Measurements from ENCODE around the gene GPBAR1. TPM values are rescaled to one million over a fixed set of nuclear protein-coding genes. Genes with fewer than 3 reads are reported as not detected.
"Not testable (repeated sequence)": the region's sequence is repeated elsewhere in the genome, so short reads cannot be mapped to it uniquely, and the experiment has no call there.

The GPBAR1 gene
- total RNA-seq, 2 donors from 2014 or later: 0.91 TPM; not detected in 1

DNA sequence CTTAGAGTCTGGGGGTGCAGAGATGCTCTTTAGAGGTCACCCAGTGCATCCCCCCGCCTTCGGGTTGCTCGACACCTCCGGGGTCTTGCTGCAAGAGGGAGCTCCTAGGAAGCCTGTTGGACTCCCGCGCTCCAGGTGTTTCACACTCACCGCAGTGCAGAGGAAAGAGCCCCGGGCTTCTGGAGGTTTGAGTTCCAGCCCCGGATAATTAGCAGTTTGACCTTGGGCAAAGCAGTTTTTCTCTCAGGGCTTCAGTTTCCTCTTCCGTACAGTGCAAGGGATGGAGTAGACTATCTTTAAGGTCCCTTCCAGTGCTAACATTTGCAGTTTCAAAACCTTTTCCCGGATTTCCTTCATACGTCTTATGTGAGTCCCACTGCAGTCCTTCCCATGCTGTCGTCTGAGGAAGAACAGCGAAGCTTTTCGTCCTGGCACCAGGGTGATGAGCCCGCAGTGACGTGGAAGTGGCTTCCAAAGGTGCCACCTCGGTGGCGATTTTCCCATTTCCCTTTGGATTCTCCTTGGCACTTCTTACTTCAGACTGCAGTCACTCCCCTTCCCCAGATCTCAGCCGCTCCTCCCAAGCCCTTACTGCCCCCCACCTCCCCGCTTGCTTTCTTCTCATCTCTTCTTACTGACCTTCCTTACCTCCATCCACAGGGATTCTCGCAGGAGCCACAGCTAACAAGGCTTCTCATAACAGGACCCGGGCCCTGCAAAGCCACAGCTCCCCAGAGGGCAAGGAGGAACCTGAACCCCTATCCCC is 10.1 kb downstream of the GPBAR1 start:
- intact Hi-C loops (cut with DNase I): loop anchor here (5.0 kb wide), 3 partner anchors 54 to 126 kb away; partner anchors contain the start of genes ARPC2 and CTDSP1
- H3K36me3 ChIP-seq: peaks cover 19 to 21% of the 10 kb centered on the region in 2 donors
- no peaks in the 10 kb centered on the region for H3K27me3 ChIP-seq (replicated peaks; ENCODE audit: insufficient read depth)
- WGBS: 3% methylated on average over 23 of the region's 23 CpGs
- DNase-seq (ENCODE audit: low spot score): no peak
- TF ChIP-seq POLR2A (IDR thresholded peaks at IDR 0.05) (no peak), POLR2AphosphoS5 (IDR thresholded peaks at IDR 0.05) (no peak)
- TF ChIP-seq, protein P1, sequence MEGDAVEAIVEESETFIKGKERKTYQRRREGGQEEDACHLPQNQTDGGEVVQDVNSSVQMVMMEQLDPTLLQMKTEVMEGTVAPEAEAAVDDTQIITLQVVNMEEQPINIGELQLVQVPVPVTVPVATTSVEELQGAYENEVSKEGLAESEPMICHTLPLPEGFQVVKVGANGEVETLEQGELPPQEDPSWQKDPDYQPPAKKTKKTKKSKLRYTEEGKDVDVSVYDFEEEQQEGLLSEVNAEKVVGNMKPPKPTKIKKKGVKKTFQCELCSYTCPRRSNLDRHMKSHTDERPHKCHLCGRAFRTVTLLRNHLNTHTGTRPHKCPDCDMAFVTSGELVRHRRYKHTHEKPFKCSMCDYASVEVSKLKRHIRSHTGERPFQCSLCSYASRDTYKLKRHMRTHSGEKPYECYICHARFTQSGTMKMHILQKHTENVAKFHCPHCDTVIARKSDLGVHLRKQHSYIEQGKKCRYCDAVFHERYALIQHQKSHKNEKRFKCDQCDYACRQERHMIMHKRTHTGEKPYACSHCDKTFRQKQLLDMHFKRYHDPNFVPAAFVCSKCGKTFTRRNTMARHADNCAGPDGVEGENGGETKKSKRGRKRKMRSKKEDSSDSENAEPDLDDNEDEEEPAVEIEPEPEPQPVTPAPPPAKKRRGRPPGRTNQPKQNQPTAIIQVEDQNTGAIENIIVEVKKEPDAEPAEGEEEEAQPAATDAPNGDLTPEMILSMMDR (IDR thresholded peaks at IDR 0.05): no peak
- H3K4me3 ChIP-seq: peak overlapping the region; percentile 69 to 91
- peak overlapping the region; percentile 76 to 86 for H3K27ac ChIP-seq
- peaks cover 12% of the 10 kb centered on the region for H3K4me1 ChIP-seq (replicated peaks)
- H3K9me3 ChIP-seq: no peaks in the 10 kb centered on the region

GRCh38 chr2:218271487-218271797 is 10.6 kb downstream of the GPBAR1 start:
- TF ChIP-seq POLR2A (IDR thresholded peaks at IDR 0.05) (peak; percentile 34), POLR2AphosphoS5 (IDR thresholded peaks at IDR 0.05) (peak; percentile 58)
- TF ChIP-seq, protein P1 (IDR thresholded peaks at IDR 0.05): no peak
- Histone ChIP-seq H3K4me1 (replicated peaks) (peaks cover 12% of the 10 kb centered on the region), H3K27ac (peak overlapping the region; percentile 76 to 86), H3K9me3 (no peaks in the 10 kb centered on the region), H3K4me3 (peak overlapping the region; percentile 69 to 91), H3K27me3 (replicated peaks; ENCODE audit: insufficient read depth) (no peaks in the 10 kb centered on the region), H3K36me3 (peaks cover 20 to 21% of the 10 kb centered on the region in 2 donors)
- no peak for DNase-seq (ENCODE audit: low spot score)
- intact Hi-C loops (cut with DNase I): loop anchor here (5.0 kb wide), 3 partner anchors 54 to 126 kb away; partner anchors contain the start of genes ARPC2 and CTDSP1
- WGBS: 42% methylated on average over 4 of the region's 4 CpGs

DNA sequence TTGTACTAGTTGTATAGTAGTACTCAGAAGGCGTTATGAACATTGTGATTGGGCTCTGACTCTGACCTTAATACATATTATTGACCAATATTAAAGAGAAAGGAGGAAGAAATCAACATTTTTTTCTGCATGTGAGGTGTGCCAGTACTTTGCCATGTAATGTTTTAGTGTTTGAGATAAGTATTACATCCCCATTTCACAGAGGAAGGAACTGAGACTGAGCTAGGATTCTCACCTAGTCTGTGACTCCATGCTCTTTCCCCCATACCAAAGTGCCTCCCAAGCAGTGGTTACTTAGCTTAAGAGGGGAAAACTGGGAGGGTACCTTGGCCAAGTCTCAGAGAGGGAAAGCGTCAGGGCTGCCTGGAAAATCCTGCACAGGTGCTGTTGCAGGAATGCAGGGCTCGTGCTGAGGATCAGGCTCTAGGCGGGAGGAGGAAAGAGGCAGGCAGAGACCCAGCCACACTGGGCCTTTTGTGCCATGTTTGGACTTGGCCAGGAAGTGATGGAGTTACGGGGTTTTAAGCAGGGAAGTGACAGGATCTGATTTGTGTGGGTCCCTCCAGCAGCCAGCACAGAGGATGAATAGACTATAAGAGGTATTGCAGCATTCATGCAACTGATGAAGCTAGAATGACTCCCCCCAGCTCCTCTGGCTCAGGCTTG is 11.2 kb downstream of the GPBAR1 start:
- H3K27ac ChIP-seq: peak overlapping the region; percentile 76 to 86
- H3K36me3 ChIP-seq: peaks cover 22 to 23% of the 10 kb centered on the region in 2 donors
- intact Hi-C loops (cut with DNase I): loop anchor here (5.0 kb wide), 3 partner anchors 55 to 125 kb away; partner anchors contain the start of genes ARPC2 and CTDSP1
- 30% methylated on average over 5 of the region's 5 CpGs for WGBS
- no peaks in the 10 kb centered on the region for H3K9me3 ChIP-seq
- no peaks in the 10 kb centered on the region for H3K27me3 ChIP-seq (replicated peaks; ENCODE audit: insufficient read depth)
- TF ChIP-seq, protein P1 (IDR thresholded peaks at IDR 0.05): no peak
- TF ChIP-seq POLR2A (IDR thresholded peaks at IDR 0.05) (no peak), POLR2AphosphoS5 (IDR thresholded peaks at IDR 0.05) (no peak)
- peak overlapping the region in 1 of 2 donors; percentile 91 for H3K4me3 ChIP-seq
- no peak for DNase-seq (ENCODE audit: low spot score)
- peaks cover 12% of the 10 kb centered on the region for H3K4me1 ChIP-seq (replicated peaks)

DNA sequence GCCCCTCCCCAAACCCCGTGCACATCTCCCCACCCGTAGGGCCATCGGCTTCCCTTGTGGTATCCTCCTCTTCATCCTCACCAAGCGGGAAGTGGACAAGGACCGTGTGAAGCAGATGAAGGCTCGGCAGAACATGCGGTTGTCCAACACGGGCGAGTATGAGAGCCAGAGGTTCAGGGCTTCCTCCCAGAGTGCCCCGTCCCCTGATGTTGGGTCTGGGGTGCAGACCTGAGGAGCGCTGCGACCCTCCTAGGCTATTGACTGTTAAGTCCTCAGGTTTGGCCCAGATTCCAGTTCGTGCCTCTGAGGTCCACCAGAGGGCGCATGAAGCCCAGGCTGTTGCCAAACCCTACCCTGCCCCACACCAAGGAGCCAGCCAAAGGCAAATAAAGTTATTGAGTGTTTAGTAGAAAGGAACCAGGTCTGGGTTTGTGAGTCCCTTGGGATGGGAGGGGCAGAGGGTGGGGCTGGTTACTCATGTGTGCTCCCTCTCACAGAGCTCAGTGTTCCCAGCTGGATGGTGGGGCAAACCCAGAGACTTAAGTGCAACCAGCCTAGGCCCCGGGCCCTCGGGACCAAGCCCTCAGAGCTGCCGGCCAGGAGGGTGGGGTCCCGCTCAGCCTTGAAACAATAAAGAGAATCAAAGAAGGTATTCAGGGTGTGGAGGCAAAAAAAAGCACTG is 11.9 kb downstream of the GPBAR1 start:
- intact Hi-C loops (cut with DNase I): loop anchor here (5.0 kb wide), 3 partner anchors 55 to 125 kb away; partner anchors contain the start of genes ARPC2 and CTDSP1
- Histone ChIP-seq H3K9me3 (no peaks in the 10 kb centered on the region), H3K4me1 (replicated peaks) (peaks cover 12% of the 10 kb centered on the region), H3K4me3 (peak overlapping the region in 1 of 2 donors; percentile 8), H3K27ac (peak overlapping the region; percentile 76 to 86), H3K27me3 (replicated peaks; ENCODE audit: insufficient read depth) (no peaks in the 10 kb centered on the region), H3K36me3 (peaks cover 26% of the 10 kb centered on the region in 2 donors)
- WGBS: 15% methylated on average over 18 of the region's 18 CpGs
- TF ChIP-seq, protein P1 (IDR thresholded peaks at IDR 0.05): peak; percentile 90 to 99 (median 95)
- TF ChIP-seq POLR2AphosphoS5 (IDR thresholded peaks at IDR 0.05) (peak; percentile 98), POLR2A (IDR thresholded peaks at IDR 0.05) (no peak)
- DNase-seq (ENCODE audit: low spot score): peak; percentile 93

- WGBS: 80% methylated on average over 8 of the region's 8 CpGs
- peaks cover 26% of the 10 kb centered on the region in 2 donors for H3K36me3 ChIP-seq
- intact Hi-C loops (cut with DNase I): loop anchor here (5.0 kb wide), 3 partner anchors 56 to 124 kb away; partner anchors contain the start of genes ARPC2 and CTDSP1
Measured at GRCh38 chr2:218273214-218273907, 12.5 kb downstream of the GPBAR1 start.

More at GRCh38 chr2:218273214-218273907, 12.5 kb downstream of the GPBAR1 start:
- not testable (repeated sequence) for H3K4me3 ChIP-seq; DNase-seq (ENCODE audit: low spot score); H3K9me3 ChIP-seq; H3K27me3 ChIP-seq (replicated peaks; ENCODE audit: insufficient read depth)
- H3K27ac ChIP-seq: peak overlapping the region; percentile 76 to 86
- peaks cover 12% of the 10 kb centered on the region for H3K4me1 ChIP-seq (replicated peaks)

Data from prostate gland (tissue), 2 donors.